ENCODE measurements around the gene PHYKPL.

GRCh38 chr5:178240766-178241165 is 8.2 kb upstream of the PHYKPL start:
- no peak for TF ChIP-seq EZH2 (optimal IDR thresholded peaks at IDR 0.05; ENCODE audit: low read depth, low read length)
- TF ChIP-seq CTCF (IDR thresholded peaks at IDR 0.05; ENCODE audit: low read length): no peak
- no peak for TF ChIP-seq EZH2phosphoT487 (IDR thresholded peaks at IDR 0.05; ENCODE audit: low read length)

All from MM.1S (cell line).